GM23338 (cell line): ENCODE data around the gene KCNK1. TPM values are rescaled to one million over a fixed set of nuclear protein-coding genes. Genes with fewer than 3 reads are reported as not detected.
"Not testable (repeated sequence)": the region's sequence is repeated elsewhere in the genome, so short reads cannot be mapped to it uniquely, and the experiment has no call there.

Source experiments
- ATAC-seq: fragments of 200-7000 bp; cut with Tn5 transposase; 3 replicates; pipeline ENCODE4 v1.9.1; 2020
- DNase-seq: peaks from one replicate; pipeline ENCODE4 v3.0.0-alpha.2; 2015; ENCODE audit warnings: low spot score
- H2AFZ ChIP-seq: fragments of 200-600 bp; sonication (generic); 2 replicates; pipeline ENCODE4 v1.8.0; 2016; ENCODE audit warnings: antibody characterized with exemption, mild to moderate bottlenecking, moderate library complexity
- H3F3A ChIP-seq: fragments of 200-600 bp; sonication (generic); replicated peaks from 2 replicates; pipeline ENCODE4 v1.8.0; 2017; ENCODE audit warnings: antibody characterized with exemption, mixed run types, low read depth
- H3K27ac ChIP-seq: fragments of 200-600 bp; sonication (generic); 2 replicates; pipeline ENCODE4 v1.6.1; 2016; ENCODE audit warnings: low read depth
- H3K27me3 ChIP-seq: fragments of 200-600 bp; sonication (generic); 2 replicates; pipeline ENCODE4 v1.8.0; 2016; ENCODE audit warnings: mild to moderate bottlenecking, mixed run types, moderate library complexity; ENCODE audit not compliant: insufficient read depth
- H3K36me3 ChIP-seq: fragments of 200-600 bp; sonication (generic); 2 replicates; pipeline ENCODE4 v1.8.0; 2016; ENCODE audit warnings: mild to moderate bottlenecking; ENCODE audit not compliant: insufficient read depth
- H3K4me1 ChIP-seq: fragments of 200-600 bp; sonication (generic); 2 replicates; pipeline ENCODE4 v1.8.0; 2016; ENCODE audit warnings: mild to moderate bottlenecking, moderate library complexity; ENCODE audit not compliant: insufficient read depth
- H3K4me2 ChIP-seq: fragments of 200-600 bp; sonication (generic); 2 replicates; pipeline ENCODE4 v1.7.1; 2017; ENCODE audit warnings: mixed run types
- H3K4me3 ChIP-seq: fragments of 200-600 bp; sonication (generic); 2 replicates; pipeline ENCODE4 v1.6.1; 2016; ENCODE audit warnings: mixed run types
- H3K79me2 ChIP-seq: fragments of 200-600 bp; sonication (generic); replicated peaks from 2 replicates; pipeline ENCODE4 v1.8.0; 2017; ENCODE audit warnings: mild to moderate bottlenecking; ENCODE audit not compliant: insufficient read depth
- H3K9me2 ChIP-seq: fragments of 200-600 bp; sonication (generic); 2 replicates; pipeline ENCODE4 v1.8.0; 2017; ENCODE audit not compliant: insufficient read depth
- H4K20me1 ChIP-seq: fragments of 200-600 bp; sonication (generic); replicated peaks from 2 replicates; pipeline ENCODE4 v1.8.0; 2017; ENCODE audit warnings: mild to moderate bottlenecking; ENCODE audit not compliant: insufficient read depth
- H3K27ac Mint-ChIP-seq: 2 replicates; pipeline ENCODE4 v1.8.0; 2020; ENCODE audit warnings: inconsistent platforms, mild to moderate bottlenecking, moderate library complexity, mixed read lengths
- H3K27me3 Mint-ChIP-seq: 3 replicates; pipeline ENCODE4 v1.8.0; 2022; ENCODE audit warnings: low read depth, mild to moderate bottlenecking, moderate library complexity, mixed read lengths, inconsistent platforms; ENCODE audit not compliant: insufficient read depth, poor library complexity
- H3K36me3 Mint-ChIP-seq: 3 replicates; pipeline ENCODE4 v1.8.0; 2021; ENCODE audit warnings: low read depth, mild to moderate bottlenecking, inconsistent platforms, moderate library complexity, mixed read lengths
- H3K4me1 Mint-ChIP-seq: 3 replicates; pipeline ENCODE4 v1.8.0; 2020; ENCODE audit warnings: mild to moderate bottlenecking, inconsistent platforms, mixed read lengths
- H3K4me3 Mint-ChIP-seq: 3 replicates; pipeline ENCODE4 v1.8.0; 2021; ENCODE audit warnings: moderate library complexity, mild to moderate bottlenecking, inconsistent platforms, mixed read lengths
- H3K9me3 Mint-ChIP-seq: 3 replicates; pipeline ENCODE4 v1.8.0; 2020; ENCODE audit warnings: moderate library complexity, mild to moderate bottlenecking, inconsistent platforms, mixed read lengths
- CREB1 ChIP-seq: fragments of 250-450 bp; sonication (Bioruptor Pico); IDR thresholded peaks from 2 replicates; pipeline ENCODE4 v1.5.0; 2020; ENCODE audit warnings: low read depth, mild to moderate bottlenecking, moderate library complexity
- EZH2phosphoT487 ChIP-seq: fragments of 200-600 bp; sonication (generic); IDR thresholded peaks from one replicate; pipeline ENCODE4 v1.8.1; 2018; ENCODE audit warnings: antibody characterized with exemption; ENCODE audit not compliant: unreplicated experiment
- JUNB ChIP-seq: IDR thresholded peaks from one replicate; pipeline ENCODE4 v1.6.1; 2016; ENCODE audit warnings: antibody characterized with exemption; ENCODE audit not compliant: unreplicated experiment
- NANOG ChIP-seq: IDR thresholded peaks from 2 replicates; pipeline ENCODE4 v1.6.1; 2016; ENCODE audit warnings: antibody characterized with exemption, borderline replicate concordance
- POLR2AphosphoS5 ChIP-seq: IDR thresholded peaks from 2 replicates; pipeline ENCODE4 v1.6.1; 2016; ENCODE audit warnings: antibody characterized with exemption, low read depth
- STAT1 ChIP-seq: IDR thresholded peaks from one replicate; pipeline ENCODE4 v1.6.1; 2016; ENCODE audit warnings: antibody characterized with exemption; ENCODE audit not compliant: unreplicated experiment
- ZNF114 ChIP-seq: fragments of 250-450 bp; sonication (Bioruptor Pico); IDR thresholded peaks from 2 replicates; pipeline ENCODE4 v1.5.0; 2020; ENCODE audit warnings: mild to moderate bottlenecking, moderate library complexity
- ZNF331 ChIP-seq: fragments of 250-450 bp; sonication (Bioruptor Pico); IDR thresholded peaks from 2 replicates; pipeline ENCODE4 v1.5.0; 2020; ENCODE audit warnings: low read depth, mild to moderate bottlenecking, moderate library complexity
- polyA plus RNA-seq: library from polyadenylated mRNA; unstranded; fragments of >200 nt; fragmentation: Nextera tagmentation; extraction: Ambion mirVana; gene quantifications from 2 replicates; pipeline ENCODE4 v1.2.1, GENCODE V29; 2016
- total RNA-seq: library from RNA; depleted of rRNA; stranded (reverse); fragments of >200 nt; shearing (Covaris generic); gene quantifications from 2 replicates; pipeline ENCODE4 v1.2.3, GENCODE V29; 2014
- TF ChIP-seq, protein P1 (sequence below): IDR thresholded peaks from one replicate; pipeline ENCODE4 v1.6.1; 2018; ENCODE audit warnings: antibody characterized with exemption; ENCODE audit not compliant: unreplicated experiment
- TF ChIP-seq, protein P2 (sequence below): IDR thresholded peaks from 2 replicates; pipeline ENCODE4 v1.6.1; 2016; ENCODE audit warnings: antibody characterized with exemption

The KCNK1 gene
- total and polyA plus RNA-seq, 2 experiments from 2014 or later, result 10.1 to 12.7 TPM

DNA sequence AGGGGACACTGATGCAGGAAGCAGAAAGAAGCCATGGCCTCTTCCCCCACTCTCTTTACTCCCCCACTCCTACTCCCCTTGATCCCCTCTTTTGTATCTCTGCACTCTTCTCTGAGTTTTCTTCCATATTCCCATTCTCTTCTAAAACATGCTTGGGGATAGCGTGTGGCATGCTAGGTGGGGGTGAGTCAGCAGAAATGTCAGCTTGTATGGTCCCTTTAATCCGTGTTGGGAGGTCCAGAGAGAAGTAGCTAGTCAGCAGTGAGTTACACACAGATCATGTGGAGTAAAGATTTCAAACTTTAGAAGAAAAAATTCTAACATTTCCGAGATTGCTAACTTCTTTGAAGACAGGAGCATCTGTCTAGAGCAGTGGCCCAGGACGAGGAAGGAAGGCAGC, 4.0 kb upstream of the KCNK1 start (continued):
- no peak for TF ChIP-seq EZH2phosphoT487
- TF ChIP-seq, protein P1, sequence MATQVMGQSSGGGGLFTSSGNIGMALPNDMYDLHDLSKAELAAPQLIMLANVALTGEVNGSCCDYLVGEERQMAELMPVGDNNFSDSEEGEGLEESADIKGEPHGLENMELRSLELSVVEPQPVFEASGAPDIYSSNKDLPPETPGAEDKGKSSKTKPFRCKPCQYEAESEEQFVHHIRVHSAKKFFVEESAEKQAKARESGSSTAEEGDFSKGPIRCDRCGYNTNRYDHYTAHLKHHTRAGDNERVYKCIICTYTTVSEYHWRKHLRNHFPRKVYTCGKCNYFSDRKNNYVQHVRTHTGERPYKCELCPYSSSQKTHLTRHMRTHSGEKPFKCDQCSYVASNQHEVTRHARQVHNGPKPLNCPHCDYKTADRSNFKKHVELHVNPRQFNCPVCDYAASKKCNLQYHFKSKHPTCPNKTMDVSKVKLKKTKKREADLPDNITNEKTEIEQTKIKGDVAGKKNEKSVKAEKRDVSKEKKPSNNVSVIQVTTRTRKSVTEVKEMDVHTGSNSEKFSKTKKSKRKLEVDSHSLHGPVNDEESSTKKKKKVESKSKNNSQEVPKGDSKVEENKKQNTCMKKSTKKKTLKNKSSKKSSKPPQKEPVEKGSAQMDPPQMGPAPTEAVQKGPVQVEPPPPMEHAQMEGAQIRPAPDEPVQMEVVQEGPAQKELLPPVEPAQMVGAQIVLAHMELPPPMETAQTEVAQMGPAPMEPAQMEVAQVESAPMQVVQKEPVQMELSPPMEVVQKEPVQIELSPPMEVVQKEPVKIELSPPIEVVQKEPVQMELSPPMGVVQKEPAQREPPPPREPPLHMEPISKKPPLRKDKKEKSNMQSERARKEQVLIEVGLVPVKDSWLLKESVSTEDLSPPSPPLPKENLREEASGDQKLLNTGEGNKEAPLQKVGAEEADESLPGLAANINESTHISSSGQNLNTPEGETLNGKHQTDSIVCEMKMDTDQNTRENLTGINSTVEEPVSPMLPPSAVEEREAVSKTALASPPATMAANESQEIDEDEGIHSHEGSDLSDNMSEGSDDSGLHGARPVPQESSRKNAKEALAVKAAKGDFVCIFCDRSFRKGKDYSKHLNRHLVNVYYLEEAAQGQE, result no peak
- TF ChIP-seq JUNB, result no peak
- TF ChIP-seq, protein P2, sequence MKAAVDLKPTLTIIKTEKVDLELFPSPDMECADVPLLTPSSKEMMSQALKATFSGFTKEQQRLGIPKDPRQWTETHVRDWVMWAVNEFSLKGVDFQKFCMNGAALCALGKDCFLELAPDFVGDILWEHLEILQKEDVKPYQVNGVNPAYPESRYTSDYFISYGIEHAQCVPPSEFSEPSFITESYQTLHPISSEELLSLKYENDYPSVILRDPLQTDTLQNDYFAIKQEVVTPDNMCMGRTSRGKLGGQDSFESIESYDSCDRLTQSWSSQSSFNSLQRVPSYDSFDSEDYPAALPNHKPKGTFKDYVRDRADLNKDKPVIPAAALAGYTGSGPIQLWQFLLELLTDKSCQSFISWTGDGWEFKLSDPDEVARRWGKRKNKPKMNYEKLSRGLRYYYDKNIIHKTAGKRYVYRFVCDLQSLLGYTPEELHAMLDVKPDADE, result no peak
- TF ChIP-seq CREB1, result no peak
- no peak for TF ChIP-seq STAT1
- no peak for TF ChIP-seq POLR2AphosphoS5

DNA sequence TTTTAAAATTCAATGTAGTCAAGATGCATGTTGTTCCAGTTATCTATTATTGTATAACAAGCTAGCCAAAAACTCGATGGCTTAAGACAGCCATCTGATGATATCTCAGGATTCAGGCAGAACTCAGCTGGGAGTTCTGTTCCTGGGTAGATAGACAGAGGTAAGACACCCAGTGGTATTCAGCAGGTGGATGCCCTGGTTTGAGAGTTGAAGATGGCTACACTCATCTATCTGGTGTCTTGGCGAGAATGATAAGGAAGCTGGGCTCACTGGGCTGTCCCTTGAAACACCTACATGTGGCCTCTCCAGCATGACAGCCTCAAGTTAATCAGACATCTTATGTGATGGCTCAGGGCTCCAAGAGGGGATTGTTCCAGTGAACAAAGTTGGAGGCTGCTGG, 3.3 kb upstream of the KCNK1 start:
- Mint-ChIP-seq H3K4me3 (no peak overlapping the region), H3K36me3 (no peaks in the 10 kb centered on the region), H3K27ac (no peak overlapping the region), H3K4me1 (peaks cover 18% of the 10 kb centered on the region; the same call in 2 of the 3 replicates), H3K9me3 (no peaks in the 10 kb centered on the region), H3K27me3 (peaks cover 14% of the 10 kb centered on the region)
- Histone ChIP-seq H3K4me1 (peaks cover 8% of the 10 kb centered on the region), H3K4me3 (no peak overlapping the region), H2AFZ (no peak overlapping the region), H3K4me2 (no peak overlapping the region), H3K9me2 (no peaks in the 10 kb centered on the region), H4K20me1 (peaks cover 1% of the 10 kb centered on the region; the same call in 1 of the 2 replicates), H3F3A (peaks cover 8% of the 10 kb centered on the region; the same call in 1 of the 2 replicates), H3K27ac (no peak overlapping the region), H3K36me3 (no peaks in the 10 kb centered on the region; the same call in 1 of the 2 replicates), H3K79me2 (peaks cover 6% of the 10 kb centered on the region; the same call in 1 of the 2 replicates), H3K27me3 (peaks cover 37% of the 10 kb centered on the region)
- DNase-seq (no peak), ATAC-seq (no peak)
- TF ChIP-seq, protein P2, result no peak
- TF ChIP-seq EZH2phosphoT487 (no peak), STAT1 (no peak), POLR2AphosphoS5 (no peak), CREB1 (no peak), ZNF114 (CRISPR knock-in tag) (no peak), ZNF331 (CRISPR knock-in tag) (no peak), NANOG (no peak), JUNB (no peak)
- TF ChIP-seq, protein P1, result no peak

DNA sequence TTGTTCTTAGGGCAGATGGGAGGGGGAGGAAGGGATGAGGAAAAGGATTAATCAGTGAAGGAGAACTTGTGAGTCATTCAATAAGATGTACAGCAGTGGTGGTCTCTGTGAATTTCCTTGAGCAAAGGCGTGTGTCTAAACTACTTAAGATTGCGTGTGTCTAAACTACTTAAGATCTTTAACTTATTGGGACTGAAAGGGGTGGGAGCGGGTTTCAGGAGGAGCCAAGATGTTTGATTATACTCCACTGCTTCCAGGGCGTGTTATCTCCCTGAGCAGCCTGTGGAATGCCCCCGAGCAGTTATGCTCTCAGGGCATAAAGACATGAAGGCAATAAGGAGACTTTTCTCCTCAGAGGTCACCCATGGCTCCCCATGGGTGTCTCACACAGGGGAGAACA, 2.5 kb upstream of the KCNK1 start:
- H3K4me3 ChIP-seq, H3K4me3 Mint-ChIP-seq, DNase-seq, H3K4me2 ChIP-seq, H2AFZ ChIP-seq, H3K9me3 Mint-ChIP-seq, H3K27ac Mint-ChIP-seq, H3F3A ChIP-seq, H3K36me3 ChIP-seq, H3K36me3 Mint-ChIP-seq, H3K9me2 ChIP-seq, H3K27ac ChIP-seq, H4K20me1 ChIP-seq, ATAC-seq: not testable (repeated sequence)
- peaks cover 15% of the 10 kb centered on the region for H3K4me1 ChIP-seq
- Mint-ChIP-seq H3K4me1 (peaks cover 25% of the 10 kb centered on the region), H3K27me3 (peaks cover 14% of the 10 kb centered on the region)
- H3K27me3 ChIP-seq, result peaks cover 44% of the 10 kb centered on the region
- peaks cover 12% of the 10 kb centered on the region for H3K79me2 ChIP-seq
